Osteoblast (primary cell): ENCODE data around the gene NTF3. TPM values are rescaled to one million over a fixed set of nuclear protein-coding genes. Genes with fewer than 3 reads are reported as not detected.

Experiments used
- DNase-seq: peaks from one replicate; pipeline ENCODE4 v3.0.0; 2011; ENCODE audit warnings: low spot score, mixed read lengths; ENCODE audit not compliant: insufficient read length; ENCODE audit errors: missing footprints
- H2AFZ ChIP-seq: 2 replicates; pipeline ENCODE4 v1.6.0; 2011; ENCODE audit warnings: mild to moderate bottlenecking, low read length
- H3K27ac ChIP-seq: 2 replicates; pipeline ENCODE4 v1.5.1; 2011; ENCODE audit warnings: mild to moderate bottlenecking, low read depth, low read length, moderate library complexity
- H3K27me3 ChIP-seq: 2 replicates; pipeline ENCODE4 v1.6.0; 2012; ENCODE audit warnings: mild to moderate bottlenecking, control low read depth, inconsistent platforms, low read length, moderate library complexity; ENCODE audit not compliant: insufficient read depth
- H3K36me3 ChIP-seq: 2 replicates; pipeline ENCODE4 v1.5.1; 2011; ENCODE audit warnings: mild to moderate bottlenecking, low read length, control low read depth, moderate library complexity; ENCODE audit not compliant: insufficient read depth
- H3K4me1 ChIP-seq: 2 replicates; pipeline ENCODE4 v1.5.1; 2011; ENCODE audit warnings: mild to moderate bottlenecking, low read length, control low read depth, moderate library complexity; ENCODE audit not compliant: insufficient read depth
- H3K4me2 ChIP-seq: 2 replicates; pipeline ENCODE4 v1.6.0; 2011; ENCODE audit warnings: mild to moderate bottlenecking, low read length; ENCODE audit not compliant: insufficient read depth
- H3K4me3 ChIP-seq: fragments of 200-600 bp; sonication (generic); 3 replicates; pipeline ENCODE4 v1.5.1; 2012; ENCODE audit warnings: mild to moderate bottlenecking, low read length, inconsistent platforms; ENCODE audit not compliant: insufficient read depth
- H3K79me2 ChIP-seq: 2 replicates; pipeline ENCODE4 v1.6.0; 2012; ENCODE audit warnings: mild to moderate bottlenecking, low read length, control low read depth, inconsistent platforms; ENCODE audit not compliant: insufficient read depth
- H3K9me3 ChIP-seq: 2 replicates; pipeline ENCODE4 v1.5.1; 2011; ENCODE audit warnings: low read depth, low read length, control low read depth
- H4K20me1 ChIP-seq: 2 replicates; pipeline ENCODE4 v1.6.0; 2012; ENCODE audit warnings: mild to moderate bottlenecking, low read length, control low read depth; ENCODE audit not compliant: insufficient read depth
- CTCF ChIP-seq: IDR thresholded peaks from 2 replicates; pipeline ENCODE4 v1.5.1; 2011; ENCODE audit warnings: mild to moderate bottlenecking, low read depth, low read length, moderate library complexity; ENCODE audit errors: extremely low read depth
- total RNA-seq: library from RNA; depleted of rRNA; stranded (reverse); fragments of >200 nt; gene quantifications from 2 replicates; pipeline ENCODE4 v1.2.3, GENCODE V29; 2012

The NTF3 gene
- total RNA-seq, 1 donor, result 1.1 TPM

GRCh38 chr12:5399266-5399665 is 32.6 kb upstream of the NTF3 start:
- Histone ChIP-seq H3K79me2 (no peaks in the 10 kb centered on the region), H4K20me1 (no peaks in the 10 kb centered on the region), H3K27ac (no peak overlapping the region), H3K9me3 (no peaks in the 10 kb centered on the region), H3K4me2 (no peak overlapping the region), H2AFZ (no peak overlapping the region), H3K27me3 (no peaks in the 10 kb centered on the region), H3K4me1 (no peaks in the 10 kb centered on the region), H3K36me3 (no peaks in the 10 kb centered on the region), H3K4me3 (no peak overlapping the region)
- no peak for DNase-seq
- TF ChIP-seq CTCF, result no peak

- Histone ChIP-seq H3K4me2 (no peak overlapping the region), H2AFZ (no peak overlapping the region), H3K79me2 (no peaks in the 10 kb centered on the region), H3K4me1 (no peaks in the 10 kb centered on the region), H3K27ac (no peak overlapping the region), H4K20me1 (no peaks in the 10 kb centered on the region), H3K27me3 (no peaks in the 10 kb centered on the region), H3K4me3 (no peak overlapping the region), H3K9me3 (no peaks in the 10 kb centered on the region), H3K36me3 (no peaks in the 10 kb centered on the region)
- TF ChIP-seq CTCF, result no peak
- DNase-seq, result no peak
These were observed 29.6 kb upstream of the NTF3 start for GRCh38 chr12:5402009-5402935.

GRCh38 chr12:5403411-5403810 is 28.5 kb upstream of the NTF3 start:
- no peak overlapping the region for H3K4me2 ChIP-seq
- no peaks in the 10 kb centered on the region for H3K36me3 ChIP-seq
- H3K27ac ChIP-seq, result no peak overlapping the region
- H2AFZ ChIP-seq, result no peak overlapping the region
- H3K4me1 ChIP-seq, result no peaks in the 10 kb centered on the region
- no peaks in the 10 kb centered on the region for H4K20me1 ChIP-seq
- H3K79me2 ChIP-seq, result no peaks in the 10 kb centered on the region
- TF ChIP-seq CTCF, result no peak
- H3K9me3 ChIP-seq, result no peaks in the 10 kb centered on the region
- no peak overlapping the region for H3K4me3 ChIP-seq
- no peak for DNase-seq
- no peaks in the 10 kb centered on the region for H3K27me3 ChIP-seq

- Histone ChIP-seq H3K4me3 (no peak overlapping the region), H4K20me1 (no peaks in the 10 kb centered on the region), H3K79me2 (no peaks in the 10 kb centered on the region), H3K4me2 (no peak overlapping the region), H2AFZ (no peak overlapping the region), H3K9me3 (no peaks in the 10 kb centered on the region), H3K4me1 (no peaks in the 10 kb centered on the region), H3K27ac (no peak overlapping the region), H3K36me3 (no peaks in the 10 kb centered on the region), H3K27me3 (no peaks in the 10 kb centered on the region)
- TF ChIP-seq CTCF, result no peak
- DNase-seq, result no peak
These were observed 24.7 kb upstream of the NTF3 start for GRCh38 chr12:5407034-5407856.
